ENCODE results near the gene TP63.

- TF ChIP-seq CTCF (IDR thresholded peaks at IDR 0.05) (no peak), POLR2A (IDR thresholded peaks at IDR 0.05) (no peak)
Measured at GRCh38 chr3:189797103-189797750, 166.0 kb downstream of the TP63 start.

Data from body of pancreas (tissue), 4 donors.